Caco-2 (cell line): ENCODE results near the gene AGAP1. TPM values are rescaled to one million over a fixed set of nuclear protein-coding genes. Genes with fewer than 3 reads are reported as not detected.

ENCODE experiments used
- BruUV-seq: library from RNA; stranded (reverse); fragments of 400-500 nt; replicated peaks from 2 replicates; lab custom pipeline; 2021; lab: Mats Ljungman, UMichigan
- CTCF ChIA-PET: fragments of 300-600 bp; sonication (Branson Sonifier 250); formaldehyde crosslinking; loops from one replicate; lab custom pipeline; 2022; ENCODE audit warnings: antibody characterized with exemption; lab: Charles Lee
- POLR2A ChIA-PET: fragments of 300-600 bp; sonication (Branson Sonifier 250); formaldehyde crosslinking; loops from one replicate; lab custom pipeline; 2022; ENCODE audit warnings: antibody characterized with exemption; lab: Charles Lee
- DNase-seq, 2 experiments: peaks; one replicate each; pipeline versions ENCODE4 v3.0.0 to v3.0.0-alpha.2; 2020 to 2022
- H3K27me3 ChIP-seq: replicated peaks from 2 replicates; pipeline ENCODE4 v1.6.0; 2011; ENCODE audit warnings: low read length; ENCODE audit not compliant: control insufficient read depth, insufficient read depth
- H3K36me3 ChIP-seq: 2 replicates; pipeline ENCODE4 v1.5.1; 2011; ENCODE audit warnings: low read length; ENCODE audit not compliant: control insufficient read depth, insufficient read depth
- H3K4me1 ChIP-seq: fragments of 250-450 bp; sonication (Bioruptor Pico); 2 replicates; pipeline ENCODE4 v1.5.1; 2020; ENCODE audit warnings: mild to moderate bottlenecking
- H3K4me3 ChIP-seq: 2 replicates; pipeline ENCODE4 v1.5.1; 2011; ENCODE audit warnings: low read depth, mild to moderate bottlenecking, control low read depth, low read length
- H3K9me3 ChIP-seq: fragments of 250-450 bp; sonication (Bioruptor Pico); 2 replicates; pipeline ENCODE4 v1.5.1; 2020; ENCODE audit warnings: mild to moderate bottlenecking, moderate library complexity
- H3K27ac Mint-ChIP-seq: one replicate; pipeline ENCODE4 v1.8.0; 2022; ENCODE audit warnings: mixed read lengths; ENCODE audit not compliant: unreplicated experiment
- H3K27me3 Mint-ChIP-seq: one replicate; pipeline ENCODE4 v1.8.0; 2022; ENCODE audit warnings: mixed read lengths; ENCODE audit not compliant: insufficient read depth, unreplicated experiment
- H3K36me3 Mint-ChIP-seq: one replicate; pipeline ENCODE4 v1.8.0; 2022; ENCODE audit warnings: mild to moderate bottlenecking, mixed read lengths; ENCODE audit not compliant: insufficient read depth, unreplicated experiment
- H3K4me1 Mint-ChIP-seq: one replicate; pipeline ENCODE4 v1.8.0; 2022; ENCODE audit warnings: low read depth, mixed read lengths; ENCODE audit not compliant: unreplicated experiment
- H3K4me3 Mint-ChIP-seq: one replicate; pipeline ENCODE4 v1.8.0; 2022; ENCODE audit warnings: mild to moderate bottlenecking, moderate library complexity, mixed read lengths; ENCODE audit not compliant: unreplicated experiment
- H3K9me3 Mint-ChIP-seq: one replicate; pipeline ENCODE4 v1.8.0; 2022; ENCODE audit warnings: mixed read lengths; ENCODE audit not compliant: unreplicated experiment
- intact Hi-C: fragments of 100-400 bp; cut with micrococcal nuclease; formaldehyde crosslinking; loops from one replicate; pipeline ENCODE4 v1.10.0; 2022; ENCODE audit not compliant: unreplicated experiment
- total RNA-seq: library from RNA; stranded (reverse); gene quantifications from 2 replicates; pipeline ENCODE4 v1.2.3, GENCODE V29; 2022
- TF ChIP-seq, protein P1 (sequence below), 2 experiments: fragments of 200-600 bp in 1 of 2; IDR thresholded peaks; 1 replicate in 1 of 2; 2 replicates in 1 of 2; pipeline versions ENCODE4 v1.5.1 to v1.8.0; 2011 to 2022; ENCODE audit warnings: antibody characterized with exemption in 1 of 2, control low read depth in 1 of 2, inconsistent platforms in 1 of 2, low read depth in 1 of 2, low read length in 1 of 2, mild to moderate bottlenecking in 1 of 2, moderate library complexity in 1 of 2; ENCODE audit not compliant: insufficient read depth in 1 of 2, severe bottlenecking in 1 of 2, unreplicated experiment in 1 of 2

The AGAP1 gene
- total RNA-seq, 1 experiment from 2014 or later, result 41.7 TPM

DNA sequence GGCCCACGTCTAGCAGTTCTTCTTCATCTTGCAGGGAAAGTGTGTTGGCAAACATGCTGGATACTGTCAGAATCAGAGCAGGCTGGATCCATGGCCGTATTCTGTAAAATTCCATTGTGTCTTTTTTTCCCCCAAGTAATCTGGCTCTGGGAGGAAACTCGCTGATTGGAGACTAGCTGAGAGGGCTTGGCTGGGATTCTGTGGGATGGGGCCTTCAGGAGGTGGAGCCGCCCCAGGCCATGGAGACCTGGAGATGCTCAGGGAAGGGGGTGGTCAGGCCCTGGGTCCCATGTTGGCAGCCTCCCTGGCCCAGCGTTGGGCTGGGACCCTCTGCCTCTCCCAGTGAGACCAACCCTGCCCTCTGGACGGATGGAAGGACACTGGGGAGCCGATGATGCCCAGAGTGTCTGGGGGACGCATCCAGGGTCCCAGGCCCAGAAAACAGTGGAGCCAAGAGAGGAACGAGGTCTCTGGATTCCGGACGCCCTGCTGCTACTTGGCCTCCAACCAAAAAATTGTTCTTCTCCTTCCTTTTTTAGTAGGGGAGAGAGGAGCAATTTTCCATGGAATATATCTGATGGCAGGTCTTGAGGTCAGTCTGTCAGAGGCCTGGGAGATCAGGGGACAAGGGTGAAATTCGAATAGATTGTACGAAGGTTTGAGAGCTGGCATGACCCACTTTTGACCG, 114.5 kb downstream of the AGAP1 start:
- no peaks in the 10 kb centered on the region for H3K27me3 Mint-ChIP-seq
- no peaks in the 10 kb centered on the region for H3K36me3 Mint-ChIP-seq
- TF ChIP-seq, protein P1, sequence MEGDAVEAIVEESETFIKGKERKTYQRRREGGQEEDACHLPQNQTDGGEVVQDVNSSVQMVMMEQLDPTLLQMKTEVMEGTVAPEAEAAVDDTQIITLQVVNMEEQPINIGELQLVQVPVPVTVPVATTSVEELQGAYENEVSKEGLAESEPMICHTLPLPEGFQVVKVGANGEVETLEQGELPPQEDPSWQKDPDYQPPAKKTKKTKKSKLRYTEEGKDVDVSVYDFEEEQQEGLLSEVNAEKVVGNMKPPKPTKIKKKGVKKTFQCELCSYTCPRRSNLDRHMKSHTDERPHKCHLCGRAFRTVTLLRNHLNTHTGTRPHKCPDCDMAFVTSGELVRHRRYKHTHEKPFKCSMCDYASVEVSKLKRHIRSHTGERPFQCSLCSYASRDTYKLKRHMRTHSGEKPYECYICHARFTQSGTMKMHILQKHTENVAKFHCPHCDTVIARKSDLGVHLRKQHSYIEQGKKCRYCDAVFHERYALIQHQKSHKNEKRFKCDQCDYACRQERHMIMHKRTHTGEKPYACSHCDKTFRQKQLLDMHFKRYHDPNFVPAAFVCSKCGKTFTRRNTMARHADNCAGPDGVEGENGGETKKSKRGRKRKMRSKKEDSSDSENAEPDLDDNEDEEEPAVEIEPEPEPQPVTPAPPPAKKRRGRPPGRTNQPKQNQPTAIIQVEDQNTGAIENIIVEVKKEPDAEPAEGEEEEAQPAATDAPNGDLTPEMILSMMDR (IDR thresholded peaks at IDR 0.05; ENCODE audit: insufficient read depth in 1 of 2, low read depth in 1 of 2, low read length in 1 of 2, severe bottlenecking in 1 of 2, unreplicated experiment in 1 of 2), result no peak
- H3K9me3 Mint-ChIP-seq, result no peaks in the 10 kb centered on the region
- Histone ChIP-seq H3K4me1 (no peaks in the 10 kb centered on the region), H3K27me3 (no peaks in the 10 kb centered on the region), H3K9me3 (no peaks in the 10 kb centered on the region), H3K36me3 (no peaks in the 10 kb centered on the region), H3K4me3 (no peak overlapping the region)
- no peaks in the 10 kb centered on the region for H3K4me1 Mint-ChIP-seq
- intact Hi-C loops, result no loop called here
- ChIA-PET POLR2A (interaction anchor here (0.5 kb wide), 1 partner anchor 1707 kb away, joined by 5 read pairs; no protein-coding TSS in a partner anchor), CTCF (no interaction called here)
- no peak overlapping the region for H3K27ac Mint-ChIP-seq
- DNase-seq, result no peak
- no peak overlapping the region for H3K4me3 Mint-ChIP-seq
- BruUV-seq, result no TSS peak

DNA sequence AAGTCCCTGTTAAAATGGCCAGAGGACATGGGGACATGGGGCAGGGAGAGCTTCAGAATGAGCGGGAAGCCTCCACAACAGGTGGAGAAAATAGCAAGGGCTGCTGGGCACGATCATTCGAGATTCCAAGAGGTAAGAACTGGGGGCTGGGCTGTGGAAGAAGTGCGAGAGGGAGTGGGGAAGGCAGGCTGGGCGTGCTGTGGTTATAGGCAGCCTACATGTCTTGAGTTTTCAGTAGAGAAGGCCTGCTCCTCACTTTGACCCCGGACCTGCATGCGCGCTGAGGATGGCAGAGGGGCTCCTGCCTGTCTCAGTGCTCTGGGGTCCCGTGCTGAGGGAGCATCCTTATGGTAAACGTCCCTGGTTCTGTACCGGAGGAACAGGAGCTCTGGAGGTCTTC, 115.5 kb downstream of the AGAP1 start:
- BruUV-seq, result no TSS peak
- Mint-ChIP-seq H3K4me1 (no peaks in the 10 kb centered on the region), H3K27me3 (no peaks in the 10 kb centered on the region), H3K36me3 (no peaks in the 10 kb centered on the region), H3K27ac (no peak overlapping the region), H3K9me3 (no peaks in the 10 kb centered on the region), H3K4me3 (no peak overlapping the region)
- Histone ChIP-seq H3K4me1 (no peaks in the 10 kb centered on the region), H3K36me3 (no peaks in the 10 kb centered on the region), H3K4me3 (no peak overlapping the region), H3K27me3 (no peaks in the 10 kb centered on the region), H3K9me3 (no peaks in the 10 kb centered on the region)
- ChIA-PET CTCF (no interaction called here), POLR2A (no interaction called here)
- TF ChIP-seq, protein P1 (IDR thresholded peaks at IDR 0.05; ENCODE audit: insufficient read depth in 1 of 2, low read depth in 1 of 2, low read length in 1 of 2, severe bottlenecking in 1 of 2, unreplicated experiment in 1 of 2), result no peak
- DNase-seq, result no peak
- intact Hi-C loops, result no loop called here

DNA sequence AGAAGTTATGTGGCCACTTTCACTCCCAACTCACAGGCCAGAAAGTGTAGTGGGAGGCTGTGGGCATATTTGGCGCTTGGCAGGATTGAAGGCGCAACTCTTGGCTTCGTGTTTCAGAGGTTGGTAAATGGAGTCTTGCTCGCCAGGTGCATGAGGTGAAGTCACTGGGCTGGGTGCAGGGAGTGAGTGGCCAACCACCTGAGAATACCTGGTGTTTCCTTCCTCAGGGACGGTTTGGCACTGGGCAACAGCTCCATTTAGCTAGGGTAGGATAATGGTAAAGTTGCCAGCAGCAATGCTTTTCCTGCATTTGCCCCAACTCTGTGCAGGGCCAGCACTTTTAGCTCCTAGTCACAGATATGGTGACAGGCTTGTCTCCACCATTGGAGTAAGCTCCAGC, 115.9 kb downstream of the AGAP1 start:
- H3K4me3 Mint-ChIP-seq, result no peak overlapping the region
- intact Hi-C loops, result no loop called here
- no peaks in the 10 kb centered on the region for H3K27me3 ChIP-seq
- POLR2A ChIA-PET, result no interaction called here
- no peak for DNase-seq
- H3K9me3 Mint-ChIP-seq, result no peaks in the 10 kb centered on the region
- H3K27me3 Mint-ChIP-seq, result no peaks in the 10 kb centered on the region
- no peaks in the 10 kb centered on the region for H3K36me3 ChIP-seq
- BruUV-seq, result no TSS peak
- H3K4me1 Mint-ChIP-seq, result no peaks in the 10 kb centered on the region
- H3K36me3 Mint-ChIP-seq, result no peaks in the 10 kb centered on the region
- H3K9me3 ChIP-seq, result no peaks in the 10 kb centered on the region
- CTCF ChIA-PET, result no interaction called here
- no peak overlapping the region for H3K4me3 ChIP-seq
- H3K4me1 ChIP-seq, result no peaks in the 10 kb centered on the region
- no peak overlapping the region for H3K27ac Mint-ChIP-seq
- TF ChIP-seq, protein P1 (IDR thresholded peaks at IDR 0.05; ENCODE audit: insufficient read depth in 1 of 2, low read depth in 1 of 2, low read length in 1 of 2, severe bottlenecking in 1 of 2, unreplicated experiment in 1 of 2), result no peak
